Endothelial cell of umbilical vein (primary cell): Measurements from ENCODE around the gene PDE10A. TPM values are rescaled to one million over a fixed set of nuclear protein-coding genes. Genes with fewer than 3 reads are reported as not detected.

Experiments
- BruUV-seq: library from RNA; stranded (reverse); fragments of 400-500 nt; replicated peaks from 2 replicates; lab custom pipeline; 2021; lab: Mats Ljungman, UMichigan
- CTCF ChIA-PET: fragments of 300-600, 350-600 bp; sonication (Branson Sonifier 250); formaldehyde crosslinking; loops from one replicate; lab custom pipeline; 2021; ENCODE audit warnings: antibody characterized with exemption, inconsistent platforms; lab: Charles Lee
- POLR2A ChIA-PET: fragments of 300-600, 350-600 bp; sonication (Branson Sonifier 250); formaldehyde crosslinking; loops from one replicate; lab custom pipeline; 2021; ENCODE audit warnings: antibody characterized with exemption, inconsistent platforms; lab: Charles Lee
- DNase-seq: peaks from one replicate; pipeline ENCODE4 v3.0.0-alpha.2; 2011; ENCODE audit warnings: low read depth, low spot score
- FAIRE-seq: peaks from 2 replicates; lab custom pipeline; 2011; peaks lifted over from hg19 to GRCh38; lab: Jason Lieb, UNC
- H2AFZ ChIP-seq: 2 replicates; pipeline ENCODE4 v1.6.0; 2012; ENCODE audit warnings: low read depth, low read length, control low read depth, inconsistent platforms
- H3K27ac ChIP-seq: 2 replicates; pipeline ENCODE4 v1.5.1; 2011; ENCODE audit warnings: low read depth, mild to moderate bottlenecking, control low read depth, low read length, moderate library complexity; ENCODE audit not compliant: insufficient read depth
- H3K27me3 ChIP-seq, 2 experiments: 2 replicates each; pipeline versions ENCODE4 v1.6.0 to v1.6.1; 2011; ENCODE audit warnings: low read length in 2 of 2, mixed read lengths in 1 of 2; ENCODE audit not compliant: control insufficient read depth in 2 of 2, insufficient read depth in 2 of 2
- H3K36me3 ChIP-seq, 2 experiments: 2 replicates in 1 of 2; 3 replicates in 1 of 2; pipeline ENCODE4 v1.5.1; 2011; ENCODE audit warnings: low read length in 2 of 2, mild to moderate bottlenecking in 1 of 2, moderate library complexity in 1 of 2; ENCODE audit not compliant: control insufficient read depth in 2 of 2, insufficient read depth in 2 of 2; ENCODE audit errors: extremely low read depth in 1 of 2
- H3K4me1 ChIP-seq: 3 replicates; pipeline ENCODE4 v1.5.1; 2011; ENCODE audit warnings: mild to moderate bottlenecking, low read length; ENCODE audit not compliant: control insufficient read depth, insufficient read depth; ENCODE audit errors: extremely low read depth
- H3K4me2 ChIP-seq: 2 replicates; pipeline ENCODE4 v1.6.1; 2011; ENCODE audit warnings: low read length, control low read depth, mixed read lengths; ENCODE audit not compliant: insufficient read depth
- H3K4me3 ChIP-seq, 3 experiments: fragments of 200-600 bp in 1 of 3; sonication (generic), shearing (Covaris generic) in 1 of 3; replicated peaks in 1 of 3; 2 replicates each; pipeline ENCODE4 v1.5.1; 2011 to 2016; ENCODE audit warnings: control low read depth in 3 of 3, low read length in 3 of 3, mild to moderate bottlenecking in 2 of 3, inconsistent platforms in 1 of 3, low read depth in 1 of 3, moderate library complexity in 1 of 3; ENCODE audit not compliant: insufficient read depth in 1 of 3
- H3K79me2 ChIP-seq: 2 replicates; pipeline ENCODE4 v1.6.0; 2012; ENCODE audit warnings: low read length, inconsistent platforms; ENCODE audit not compliant: control insufficient read depth, insufficient read depth
- H3K9ac ChIP-seq: replicated peaks from 2 replicates; pipeline ENCODE3; 2011; ENCODE audit warnings: low read length, control low read depth; ENCODE audit not compliant: insufficient read depth; ENCODE audit errors: extremely low read depth
- H3K9me1 ChIP-seq: replicated peaks from 3 replicates; pipeline ENCODE4 v1.6.0; 2011; ENCODE audit warnings: mild to moderate bottlenecking, low read length; ENCODE audit not compliant: control insufficient read depth, insufficient read depth; ENCODE audit errors: extremely low read depth
- H3K9me3 ChIP-seq: replicated peaks from 2 replicates; pipeline ENCODE4 v1.5.1; 2012; ENCODE audit warnings: low read length, inconsistent platforms; ENCODE audit not compliant: control insufficient read depth, insufficient read depth
- H4K20me1 ChIP-seq: replicated peaks from 2 replicates; pipeline ENCODE3; 2011; ENCODE audit warnings: mild to moderate bottlenecking, low read length; ENCODE audit not compliant: control insufficient read depth, insufficient read depth; ENCODE audit errors: extremely low read depth
- EZH2 ChIP-seq: IDR thresholded peaks from 2 replicates; pipeline ENCODE4 v1.6.1; 2012; ENCODE audit warnings: borderline replicate concordance, low read depth, mild to moderate bottlenecking, moderate library complexity, low read length, inconsistent platforms; ENCODE audit not compliant: severe bottlenecking
- JUN ChIP-seq: IDR thresholded peaks from 2 replicates; pipeline ENCODE4 v1.6.1; 2011; ENCODE audit warnings: borderline replicate concordance, low read depth; ENCODE audit not compliant: insufficient read length, insufficient read depth
- POLR2AphosphoS5 ChIP-seq: IDR thresholded peaks from 2 replicates; pipeline ENCODE4 v1.6.1; 2012; ENCODE audit warnings: low read depth, mild to moderate bottlenecking, control low read depth, low read length, moderate library complexity; ENCODE audit not compliant: insufficient read depth
- dilution Hi-C: fragments of 300-500 bp; cut with MboI; formaldehyde crosslinking; loops from one replicate; pipeline ENCODE4 v1.15.0; 2019; ENCODE audit warnings: low sequenced_read_pairs; ENCODE audit not compliant: extremely low pct_ligation_motif_present
- intact Hi-C: fragments of 100-400 bp; cut with micrococcal nuclease; formaldehyde crosslinking; loops from one replicate; pipeline ENCODE4 v1.10.0; 2022
- polyA plus RNA-seq, 4 experiments: library from polyadenylated mRNA; depleted of rRNA in 3 of 4; stranded (reverse) in 3 of 4; unstranded in 1 of 4; fragments of >200 nt; gene quantifications; 2 replicates each; pipeline versions ENCODE4 v1.2.1 to v1.2.3, GENCODE V29; 2011 to 2012; ENCODE audit warnings: missing spikeins in 1 of 4
- total RNA-seq: library from RNA; stranded (reverse); gene quantifications from 2 replicates; pipeline ENCODE4 v1.2.3, GENCODE V29; 2021
- TF ChIP-seq, protein P1 (sequence below): IDR thresholded peaks from 2 replicates; pipeline ENCODE4 v1.6.1; 2011; ENCODE audit not compliant: insufficient read depth, insufficient read length

PDE10A gene
- total and polyA plus RNA-seq, 2 donors (not counting 3 experiments of a cell fraction or from before 2014, with no cell fraction given) = 0.86 to 2.9 TPM

DNA sequence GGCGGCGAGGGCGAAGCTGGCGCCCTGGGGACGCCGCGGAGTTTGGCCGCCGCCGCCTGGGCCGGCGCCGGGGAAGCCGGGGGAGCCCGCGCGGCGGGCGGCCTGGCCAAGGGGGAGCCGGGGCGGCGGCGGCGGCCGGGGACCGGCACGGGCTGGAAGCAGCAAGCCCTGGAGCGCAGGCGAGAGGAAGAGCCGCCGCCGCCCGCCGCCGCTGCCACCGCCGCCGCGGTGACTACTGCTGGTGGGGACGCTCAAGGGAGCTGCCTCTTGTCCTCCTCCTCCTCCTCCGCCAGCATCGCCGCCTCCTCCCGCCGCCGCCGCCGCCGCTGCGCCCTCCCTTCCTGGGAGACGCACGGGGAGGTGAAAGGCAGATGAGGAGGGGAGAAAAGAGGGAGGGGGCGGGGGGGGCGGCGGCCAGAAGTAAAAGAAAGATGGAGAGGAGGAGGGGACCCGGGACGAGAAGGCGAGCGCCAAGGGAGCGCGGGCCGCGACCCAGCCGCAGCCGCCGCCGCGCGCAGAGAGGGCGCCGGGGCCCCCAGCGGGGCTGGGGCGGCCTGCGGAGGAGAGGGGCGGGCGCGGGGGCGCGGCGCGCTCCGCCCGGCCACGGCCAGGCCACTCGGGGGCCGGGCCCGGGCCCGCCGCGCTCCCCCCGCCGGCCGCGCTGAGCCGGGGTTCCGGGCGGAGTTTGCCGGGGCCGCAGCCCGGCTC, 846 bp downstream of the PDE10A start:
- H3K4me2 ChIP-seq = peak overlapping the region; percentile 69
- peaks cover 2% of the 10 kb centered on the region for H3K79me2 ChIP-seq
- DNase-seq = no peak
- no peaks in the 10 kb centered on the region for H3K9me1 ChIP-seq
- intact Hi-C loops = loop anchor here (2.0 to 5.0 kb wide), 3 partner anchors 75 to 105 kb away; no protein-coding TSS in a partner anchor
- FAIRE-seq = no peak
- dilution Hi-C loops = no loop called here
- BruUV-seq = no TSS peak
- ChIA-PET POLR2A (no interaction called here), CTCF (interaction anchor here (0.6 to 1.6 kb wide), 4 partner anchors 15 to 222 kb away, joined by 3 to 19 read pairs (median 4); no protein-coding TSS in a partner anchor)
- TF ChIP-seq, protein P1, sequence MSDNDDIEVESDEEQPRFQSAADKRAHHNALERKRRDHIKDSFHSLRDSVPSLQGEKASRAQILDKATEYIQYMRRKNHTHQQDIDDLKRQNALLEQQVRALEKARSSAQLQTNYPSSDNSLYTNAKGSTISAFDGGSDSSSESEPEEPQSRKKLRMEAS = no peak
- peak overlapping the region; percentile 43 to 83 (median 50) for H3K4me3 ChIP-seq
- no peaks in the 10 kb centered on the region for H4K20me1 ChIP-seq
- peak overlapping the region; percentile 66 for H3K9ac ChIP-seq
- H3K9me3 ChIP-seq = no peaks in the 10 kb centered on the region
- peak overlapping the region; percentile 71 for H2AFZ ChIP-seq
- no peaks in the 10 kb centered on the region for H3K36me3 ChIP-seq
- peaks cover 36 to 59% of the 10 kb centered on the region in 2 experiments for H3K27me3 ChIP-seq
- H3K4me1 ChIP-seq = peaks cover 13% of the 10 kb centered on the region
- no peak overlapping the region for H3K27ac ChIP-seq

DNA sequence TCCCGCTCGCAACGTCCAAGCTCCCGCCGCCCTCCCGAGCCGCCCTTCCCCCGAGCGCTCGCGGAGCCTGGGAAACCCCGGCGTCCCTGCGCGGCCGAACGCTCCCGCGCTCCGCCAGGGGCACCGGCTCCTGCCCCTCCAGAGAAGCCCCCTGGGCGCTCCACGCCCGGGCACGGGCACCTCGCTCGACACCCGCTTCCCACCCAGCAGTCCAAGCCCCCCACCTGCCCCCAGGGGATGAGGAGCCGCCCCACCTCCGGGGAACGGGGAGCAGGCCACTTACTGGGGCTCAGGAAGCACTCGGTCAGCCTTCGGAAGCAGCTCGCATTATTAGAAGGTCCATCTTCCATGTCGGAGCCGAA, 1.4 kb downstream of the PDE10A start:
- POLR2A ChIA-PET = no interaction called here
- intact Hi-C loops = loop anchor here (2.0 to 5.0 kb wide), 4 partner anchors 74 to 113 kb away; no protein-coding TSS in a partner anchor
- H3K4me2 ChIP-seq = peak overlapping the region; percentile 61
- peak overlapping the region; percentile 71 for H2AFZ ChIP-seq
- H3K9me3 ChIP-seq = no peaks in the 10 kb centered on the region
- BruUV-seq = no TSS peak
- FAIRE-seq (no peak), DNase-seq (no peak)
- dilution Hi-C loops = no loop called here
- no peaks in the 10 kb centered on the region for H3K36me3 ChIP-seq
- H3K27me3 ChIP-seq = peaks cover 37 to 57% of the 10 kb centered on the region in 2 experiments
- H3K27ac ChIP-seq = peak overlapping the region; percentile 17
- H3K9me1 ChIP-seq = no peaks in the 10 kb centered on the region
- peaks cover 2% of the 10 kb centered on the region for H3K79me2 ChIP-seq
- H3K4me1 ChIP-seq = peaks cover 13% of the 10 kb centered on the region
- peak overlapping the region; percentile 66 for H3K9ac ChIP-seq
- CTCF ChIA-PET = interaction anchor here (0.6 to 1.6 kb wide), 4 partner anchors 15 to 222 kb away, joined by 3 to 19 read pairs (median 4); no protein-coding TSS in a partner anchor
- H4K20me1 ChIP-seq = no peaks in the 10 kb centered on the region
- TF ChIP-seq POLR2AphosphoS5 (no peak), EZH2 (peak; percentile 37), JUN (no peak)
- peak overlapping the region; percentile 43 to 83 (median 50) for H3K4me3 ChIP-seq
